SH-SY5Y (cell line): Measurements from ENCODE around the gene LAPTM5.

ENCODE experiments used
- GATA2 ChIP-seq: IDR thresholded peaks from 2 replicates; pipeline ENCODE4 v1.6.1; 2011; ENCODE audit warnings: mild to moderate bottlenecking, low read depth, low read length
- GATA3 ChIP-seq: IDR thresholded peaks from 2 replicates; pipeline ENCODE4 v1.6.1; 2011; ENCODE audit warnings: low read depth, mild to moderate bottlenecking, low read length, moderate library complexity

The LAPTM5 gene

DNA sequence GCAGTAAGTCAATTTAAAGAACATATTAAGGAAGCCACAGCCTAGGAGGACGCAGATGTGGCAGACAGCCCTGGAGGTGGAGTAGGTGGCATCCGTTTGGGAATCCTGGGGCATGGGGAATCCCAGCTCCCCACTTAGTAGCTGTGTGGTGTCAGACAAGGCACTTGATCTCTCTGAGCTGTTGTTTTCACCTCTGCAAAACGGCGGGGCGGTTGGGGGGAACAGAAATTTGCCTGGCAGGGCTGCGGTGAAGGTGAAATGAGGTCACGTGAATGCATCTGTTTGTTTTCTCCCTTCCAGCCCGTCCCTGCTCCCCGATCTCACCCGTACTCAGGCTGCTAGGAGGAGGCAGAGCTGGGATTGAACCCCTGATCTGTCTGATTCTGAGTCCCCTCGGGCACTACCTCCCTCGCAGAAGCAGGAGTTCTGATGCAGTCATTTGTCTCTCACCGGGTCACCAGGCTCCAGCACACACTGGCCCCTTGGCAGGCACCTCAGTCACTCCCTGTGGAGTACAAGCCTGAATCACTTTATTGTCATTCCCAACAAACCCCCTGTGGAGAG lies 2.2 kb upstream of the LAPTM5 start:
- TF ChIP-seq GATA2, result no peak

DNA sequence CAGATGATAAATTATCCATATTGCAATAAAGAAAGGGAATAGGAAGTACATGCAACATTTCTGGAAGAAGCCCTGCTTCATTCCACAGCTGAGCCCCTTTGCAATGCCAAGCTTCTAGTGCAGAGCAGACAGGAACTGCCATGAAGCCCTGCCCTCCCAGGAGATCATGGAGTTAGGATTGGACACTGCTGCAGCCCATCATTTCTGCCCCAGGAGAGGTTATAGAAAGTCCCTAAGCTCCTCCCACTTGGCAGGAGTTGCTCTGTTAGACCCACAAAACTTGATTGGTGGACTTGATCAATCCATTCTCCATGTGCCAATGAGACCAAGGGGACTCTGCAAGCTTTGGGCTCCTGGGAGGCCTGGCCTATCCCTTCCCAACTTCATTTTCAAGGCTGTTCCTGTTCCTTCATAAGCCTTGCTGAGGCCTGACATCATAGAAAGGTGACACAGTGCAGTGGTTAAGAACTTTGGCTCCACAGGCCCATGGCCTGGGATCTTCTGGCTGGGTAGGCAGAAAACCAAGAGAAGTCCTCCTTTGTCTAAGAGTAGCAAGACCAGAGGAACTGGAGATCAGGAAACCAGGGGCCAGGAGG lies 1.3 kb upstream of the LAPTM5 start:
- TF ChIP-seq GATA2 (no peak), GATA3 (no peak)

DNA sequence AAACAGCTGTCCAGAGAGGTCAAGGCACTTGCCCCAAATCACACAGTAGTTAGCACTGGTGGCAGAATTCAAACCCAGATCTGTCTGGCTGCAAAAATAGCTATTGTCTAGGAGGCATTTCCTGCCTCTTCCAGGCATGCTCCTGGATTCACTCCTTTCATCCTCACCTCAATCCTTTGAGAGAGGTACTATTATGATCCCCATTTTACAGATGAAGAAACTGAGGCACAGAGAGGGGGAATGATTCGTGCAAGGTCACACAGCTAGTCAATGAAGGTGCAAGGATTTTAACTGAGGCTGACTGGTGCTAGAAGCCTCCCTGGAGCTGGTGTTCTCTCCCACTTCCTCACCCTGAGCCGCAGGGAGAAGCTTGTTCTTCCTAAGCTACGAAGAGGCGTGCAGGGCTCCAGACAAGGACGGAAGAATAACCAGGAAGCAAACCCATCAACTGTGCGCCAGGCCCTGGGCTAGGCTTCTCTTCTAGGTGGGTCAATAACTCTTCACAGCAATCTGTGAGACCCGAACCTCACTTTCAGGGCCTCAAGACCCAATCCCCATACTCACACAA lies 631 bp upstream of the LAPTM5 start:
- TF ChIP-seq GATA3 (no peak), GATA2 (no peak)

DNA sequence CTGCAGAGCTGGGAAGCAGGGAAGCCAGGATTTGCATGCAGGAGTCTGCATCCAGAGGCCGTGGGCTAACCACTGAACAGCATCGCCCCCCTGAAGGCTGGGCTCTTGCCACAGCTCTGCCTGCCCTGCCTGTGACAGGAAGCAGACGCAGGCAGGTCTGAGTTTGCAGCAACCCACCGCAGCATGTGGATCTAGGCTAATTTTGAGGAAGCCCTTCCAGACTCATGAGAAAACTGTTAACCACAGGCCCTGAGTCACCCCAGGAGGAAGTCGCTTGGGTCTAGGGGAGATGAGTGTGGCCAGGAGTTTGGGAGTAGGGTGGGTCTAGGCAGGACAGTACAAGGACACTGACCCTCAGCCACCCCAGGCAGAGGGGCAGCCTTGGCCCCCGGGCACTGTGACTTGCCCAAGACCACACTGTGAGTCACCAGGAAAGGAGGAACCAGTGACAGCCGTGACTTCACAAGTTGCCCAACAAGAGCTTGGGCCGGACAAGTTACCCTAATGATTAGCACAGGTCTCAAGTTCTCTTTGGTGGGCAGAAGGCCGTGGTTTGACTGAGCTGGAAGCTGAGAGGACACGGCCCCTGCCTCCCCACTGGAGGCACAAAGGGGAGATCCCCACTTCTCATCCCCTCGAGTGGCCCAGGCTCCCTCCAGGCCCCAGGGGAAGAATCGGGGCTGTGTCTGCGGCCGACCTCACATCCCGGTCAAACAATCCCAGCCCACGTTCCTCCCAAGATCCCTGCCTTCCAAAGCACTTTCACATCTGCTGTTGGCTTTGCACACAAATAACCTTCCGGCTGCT lies 826 bp downstream of the LAPTM5 start:
- TF ChIP-seq GATA2 (no peak), GATA3 (no peak)

DNA sequence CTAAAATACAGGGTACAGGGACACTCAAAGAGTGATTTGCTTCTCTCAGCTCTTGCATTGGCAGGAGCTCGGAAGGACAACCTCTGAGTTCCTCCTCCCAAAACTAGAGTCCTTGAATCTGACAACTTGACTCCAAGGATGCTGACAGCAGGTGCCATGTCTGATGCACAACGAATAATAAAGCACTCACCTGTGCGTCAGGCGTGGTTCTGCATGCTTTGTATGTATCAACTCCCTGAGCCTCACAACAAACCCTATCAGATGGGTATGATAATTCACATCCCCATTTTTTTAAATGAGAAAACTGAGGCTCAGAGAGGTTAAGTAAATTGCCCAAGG lies 1.4 kb downstream of the LAPTM5 start:
- TF ChIP-seq GATA3 (no peak), GATA2 (no peak)

DNA sequence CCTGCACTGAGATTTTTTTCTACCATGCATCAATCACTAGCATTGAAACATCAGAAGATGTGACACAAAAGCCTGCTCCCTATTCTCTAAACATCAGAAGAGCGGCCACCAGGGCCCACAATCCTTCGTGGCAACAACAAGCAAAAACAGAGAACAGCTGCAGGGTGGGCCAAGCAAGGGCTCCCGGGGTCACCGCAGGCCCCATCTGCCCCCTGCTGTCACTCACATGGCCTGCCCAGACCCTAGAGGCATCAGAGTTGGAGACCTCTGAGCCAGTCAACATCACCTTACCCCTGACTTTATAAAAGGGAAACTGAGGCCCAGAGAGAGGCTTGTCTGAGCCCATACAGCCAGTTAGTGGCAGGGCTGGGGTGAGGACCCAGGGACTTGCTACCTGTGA lies 1.8 kb downstream of the LAPTM5 start:
- TF ChIP-seq GATA2 (no peak), GATA3 (no peak)

DNA sequence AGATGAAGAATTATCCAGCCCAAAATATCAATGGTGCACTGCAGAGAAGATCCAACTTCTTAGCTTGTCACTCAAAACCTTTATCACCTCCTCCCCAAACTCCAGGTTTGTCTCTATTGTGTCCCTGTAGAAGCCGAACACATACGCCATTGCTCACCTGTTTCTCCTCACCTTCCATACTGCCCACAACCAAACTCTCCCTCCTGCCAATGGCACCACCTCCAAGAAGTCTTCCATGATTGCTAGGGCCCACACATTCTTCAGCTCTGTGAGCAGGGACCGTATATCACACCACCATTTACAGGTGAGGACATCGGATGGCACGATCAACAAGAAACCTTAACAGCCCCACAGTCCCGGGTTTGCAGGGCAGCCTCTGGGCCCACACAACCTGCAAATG lies 2.2 kb downstream of the LAPTM5 start:
- TF ChIP-seq GATA2 (no peak), GATA3 (no peak)

DNA sequence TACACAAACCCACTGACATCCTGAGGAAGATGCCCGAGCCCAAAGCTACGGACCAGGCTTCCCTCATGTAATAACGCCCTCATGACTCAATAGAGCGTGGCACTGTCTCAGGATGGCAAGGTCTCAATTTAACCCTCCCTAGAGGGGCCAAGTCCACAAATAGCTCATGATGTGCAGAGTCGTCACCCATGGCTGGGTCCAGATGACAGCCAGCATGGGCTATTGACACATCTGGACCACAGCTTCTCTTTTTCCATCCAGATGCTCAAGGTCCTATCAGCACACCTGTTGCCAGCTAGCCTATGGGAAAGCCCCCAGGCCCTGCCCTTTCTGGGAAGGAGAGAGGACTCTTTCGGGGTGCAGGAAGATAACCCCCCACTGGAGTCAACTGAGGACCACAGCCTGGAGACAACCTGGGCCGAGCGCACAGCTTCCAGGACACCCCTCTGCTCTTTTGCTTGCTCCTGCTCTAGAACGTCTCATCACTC lies 2.8 kb downstream of the LAPTM5 start:
- TF ChIP-seq GATA3 (no peak), GATA2 (no peak)

DNA sequence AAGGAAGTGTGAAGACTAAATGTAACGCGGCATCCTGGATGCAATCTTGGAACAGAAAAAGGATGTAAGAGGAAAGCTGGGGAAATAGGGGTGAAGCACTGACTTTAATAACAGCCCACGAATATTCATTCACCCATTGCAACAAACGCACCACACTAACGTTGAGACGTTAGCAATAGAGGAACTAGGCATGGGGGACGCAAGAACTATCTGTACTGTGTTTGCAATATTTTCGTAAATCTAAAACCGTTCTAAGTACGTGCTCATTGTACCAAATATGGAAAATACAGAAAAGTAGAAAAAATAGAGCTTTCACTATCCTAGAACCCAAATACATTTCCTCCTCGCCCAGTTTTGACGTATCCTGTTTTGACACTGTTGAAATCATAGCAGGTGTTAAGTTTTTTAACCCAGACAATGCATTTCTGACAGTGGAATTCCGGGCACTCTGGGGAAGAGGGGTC lies 3.9 kb downstream of the LAPTM5 start:
- no peak for TF ChIP-seq GATA3
- TF ChIP-seq GATA2, result no peak

DNA sequence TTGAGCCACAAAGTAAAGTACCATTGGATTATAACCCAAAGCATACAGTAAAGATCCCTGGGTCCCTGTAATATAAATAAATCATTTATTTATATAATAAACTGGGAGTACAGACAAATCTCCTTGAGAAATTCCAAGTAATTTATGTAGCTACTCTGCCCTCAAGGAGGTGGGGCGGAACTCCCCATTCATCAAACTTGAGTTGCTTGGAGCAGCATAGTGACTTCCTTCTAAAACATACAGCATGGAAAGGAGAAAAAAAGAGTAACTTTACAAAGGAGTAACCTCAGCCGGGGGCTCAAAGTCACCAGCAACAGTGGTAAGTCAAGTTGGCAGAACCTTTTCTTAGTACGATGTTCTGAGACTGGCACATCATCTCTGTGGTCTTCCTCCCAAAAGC lies 4.5 kb downstream of the LAPTM5 start:
- TF ChIP-seq GATA3, result no peak
- TF ChIP-seq GATA2, result no peak

DNA sequence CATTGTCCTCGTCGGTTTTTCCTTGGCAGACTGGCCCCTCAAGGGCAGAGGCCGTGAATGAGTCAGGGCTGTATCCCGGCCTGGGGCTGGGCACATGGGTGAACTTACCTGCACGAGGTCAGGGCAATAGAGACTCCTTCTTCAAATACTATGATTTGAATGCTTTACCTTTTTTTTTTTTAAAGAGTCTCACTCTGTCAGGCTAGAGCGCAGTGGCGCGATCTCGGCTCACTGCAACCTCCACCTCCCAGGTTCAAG lies 5.0 kb downstream of the LAPTM5 start:
- TF ChIP-seq GATA3 (no peak), GATA2 (no peak)

DNA sequence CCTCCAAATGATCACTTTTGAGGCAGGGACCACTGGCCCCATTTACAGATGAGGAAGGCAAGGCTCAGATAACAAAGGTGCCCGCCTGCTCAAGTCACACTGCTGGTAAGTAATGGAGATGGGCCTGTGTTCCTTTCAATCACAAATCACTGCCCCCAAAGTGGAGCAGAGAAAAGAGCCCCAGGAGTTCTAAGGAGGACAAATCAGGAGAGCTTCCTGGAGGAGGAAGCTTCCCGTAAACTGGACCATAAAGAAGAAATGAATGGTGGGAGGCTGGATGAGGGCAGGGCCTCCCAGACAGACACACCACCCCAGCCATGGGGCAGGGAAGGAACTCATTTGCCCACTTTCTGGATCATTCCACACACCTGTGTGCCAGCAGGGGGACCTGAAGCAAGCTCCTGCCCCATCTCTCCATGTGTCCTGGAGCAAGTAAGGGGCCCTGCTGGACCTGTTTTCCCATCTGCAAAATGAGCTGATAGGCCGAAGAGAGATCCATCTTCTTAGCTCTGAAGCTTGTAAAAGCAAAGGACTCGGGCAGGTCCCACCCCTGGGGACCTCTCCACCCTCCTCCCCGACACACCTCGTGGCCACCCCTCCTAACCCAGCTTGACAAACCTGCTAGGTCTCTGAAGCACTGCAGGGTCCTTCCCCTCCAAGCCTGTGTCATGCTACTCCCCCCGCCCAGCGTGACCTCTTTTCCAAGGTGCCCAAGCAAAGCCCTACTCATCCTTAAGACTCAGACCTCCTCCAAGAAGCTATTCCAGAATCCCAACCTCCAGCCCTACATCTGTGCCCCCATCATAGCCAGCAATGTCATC lies 5.5 kb downstream of the LAPTM5 start:
- TF ChIP-seq GATA3 (no peak), GATA2 (no peak)

DNA sequence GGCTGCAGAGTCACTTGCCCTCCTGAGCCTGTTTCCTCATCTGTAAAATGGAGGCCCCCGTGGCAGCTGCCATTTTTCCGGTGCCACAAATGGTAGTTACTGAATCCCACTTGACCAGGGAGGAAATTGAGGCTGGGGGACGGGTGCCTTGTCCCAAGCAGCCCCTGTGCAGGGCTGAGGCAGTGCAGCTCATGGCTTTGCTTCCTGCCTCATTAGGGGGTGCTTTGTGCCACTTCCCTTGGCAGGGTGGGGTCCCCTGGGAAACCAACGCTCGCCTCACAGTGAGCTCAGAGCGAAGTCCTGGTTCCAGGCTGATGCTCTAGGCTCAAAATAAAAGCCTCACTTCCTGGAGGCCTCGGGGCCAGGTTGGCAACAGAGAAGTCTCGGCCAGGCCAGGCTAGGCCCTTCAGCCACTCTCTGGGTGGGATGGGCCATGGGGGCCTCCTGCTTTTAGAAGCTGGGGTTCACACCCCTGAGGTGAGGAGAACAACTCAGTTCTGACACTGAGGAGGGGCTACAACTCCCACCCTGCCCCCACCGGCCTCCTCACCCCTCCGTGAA lies 6.8 kb downstream of the LAPTM5 start:
- TF ChIP-seq GATA2 (no peak), GATA3 (no peak)

DNA sequence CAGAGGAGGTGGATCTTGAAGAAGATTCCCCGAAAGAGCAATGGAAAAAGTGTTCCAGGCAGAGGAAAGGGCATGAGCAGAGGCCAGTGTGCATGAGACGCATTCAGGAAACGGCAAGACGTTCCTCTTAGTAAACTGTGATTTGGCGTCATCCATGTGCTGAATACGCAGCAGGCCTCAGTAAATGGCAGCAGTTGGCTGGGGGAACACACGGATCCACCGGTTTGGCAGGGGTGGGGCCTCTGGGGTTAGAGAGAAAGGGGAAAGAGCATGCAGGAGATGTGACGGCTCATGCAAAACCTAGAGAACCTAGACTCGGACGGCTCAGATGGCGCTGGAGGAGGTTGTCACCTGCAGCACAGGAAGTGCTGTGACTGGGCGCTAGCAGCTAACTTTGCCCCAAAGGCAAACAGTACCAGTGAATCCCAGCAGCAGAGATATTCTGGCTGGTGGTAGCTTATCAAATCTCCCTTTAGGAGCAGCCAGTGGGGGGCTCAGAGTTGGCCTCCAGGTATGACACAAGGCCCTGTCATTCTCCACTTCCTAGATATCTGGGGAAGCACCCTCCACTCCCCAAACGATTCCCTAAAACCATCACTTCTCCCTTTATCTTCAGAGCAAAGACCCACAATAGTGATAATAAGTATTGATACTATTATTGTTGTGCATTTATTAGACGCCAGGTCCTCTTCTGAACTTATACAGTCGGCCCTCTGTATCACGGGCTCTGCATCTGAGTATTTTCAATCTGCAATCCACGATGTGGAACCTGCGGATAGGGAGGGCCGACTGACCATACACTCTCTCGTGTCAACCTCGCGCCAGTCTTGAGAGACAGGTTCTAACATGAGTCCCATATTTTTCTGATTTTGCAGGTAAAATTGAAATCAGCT lies 7.6 kb downstream of the LAPTM5 start:
- TF ChIP-seq GATA2 (no peak), GATA3 (no peak)
